Ishikawa (cell line): ENCODE measurements around the gene FAM83G.
A peak's percentile ranks its signal among the peaks of the same experiment; 100 is the strongest.

ENCODE experiments used
- RAD21 ChIP-seq: IDR thresholded peaks from 2 replicates; pipeline ENCODE4 v1.6.1; 2012; ENCODE audit warnings: low read depth
- TAF1 ChIP-seq: IDR thresholded peaks from 2 replicates; pipeline ENCODE4 v1.6.1; 2012; ENCODE audit warnings: low read depth, mild to moderate bottlenecking
- YY1 ChIP-seq: IDR thresholded peaks from 2 replicates; pipeline ENCODE4 v1.6.1; 2012; ENCODE audit warnings: low read depth
- ZBTB7A ChIP-seq: IDR thresholded peaks from 2 replicates; pipeline ENCODE4 v1.6.1; 2012; ENCODE audit warnings: low read depth
- TF ChIP-seq, protein P1 (sequence below): IDR thresholded peaks from 2 replicates; pipeline ENCODE4 v1.6.1; 2012
- TF ChIP-seq, protein P2 (sequence below): IDR thresholded peaks from 2 replicates; pipeline ENCODE4 v1.6.1; 2012; ENCODE audit warnings: low read depth, mild to moderate bottlenecking

- TF ChIP-seq TAF1 (no peak), RAD21 (peak; percentile 43), YY1 (no peak), ZBTB7A (no peak)
- TF ChIP-seq, protein P1, sequence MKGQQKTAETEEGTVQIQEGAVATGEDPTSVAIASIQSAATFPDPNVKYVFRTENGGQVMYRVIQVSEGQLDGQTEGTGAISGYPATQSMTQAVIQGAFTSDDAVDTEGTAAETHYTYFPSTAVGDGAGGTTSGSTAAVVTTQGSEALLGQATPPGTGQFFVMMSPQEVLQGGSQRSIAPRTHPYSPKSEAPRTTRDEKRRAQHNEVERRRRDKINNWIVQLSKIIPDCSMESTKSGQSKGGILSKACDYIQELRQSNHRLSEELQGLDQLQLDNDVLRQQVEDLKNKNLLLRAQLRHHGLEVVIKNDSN, result no peak
- TF ChIP-seq, protein P2, sequence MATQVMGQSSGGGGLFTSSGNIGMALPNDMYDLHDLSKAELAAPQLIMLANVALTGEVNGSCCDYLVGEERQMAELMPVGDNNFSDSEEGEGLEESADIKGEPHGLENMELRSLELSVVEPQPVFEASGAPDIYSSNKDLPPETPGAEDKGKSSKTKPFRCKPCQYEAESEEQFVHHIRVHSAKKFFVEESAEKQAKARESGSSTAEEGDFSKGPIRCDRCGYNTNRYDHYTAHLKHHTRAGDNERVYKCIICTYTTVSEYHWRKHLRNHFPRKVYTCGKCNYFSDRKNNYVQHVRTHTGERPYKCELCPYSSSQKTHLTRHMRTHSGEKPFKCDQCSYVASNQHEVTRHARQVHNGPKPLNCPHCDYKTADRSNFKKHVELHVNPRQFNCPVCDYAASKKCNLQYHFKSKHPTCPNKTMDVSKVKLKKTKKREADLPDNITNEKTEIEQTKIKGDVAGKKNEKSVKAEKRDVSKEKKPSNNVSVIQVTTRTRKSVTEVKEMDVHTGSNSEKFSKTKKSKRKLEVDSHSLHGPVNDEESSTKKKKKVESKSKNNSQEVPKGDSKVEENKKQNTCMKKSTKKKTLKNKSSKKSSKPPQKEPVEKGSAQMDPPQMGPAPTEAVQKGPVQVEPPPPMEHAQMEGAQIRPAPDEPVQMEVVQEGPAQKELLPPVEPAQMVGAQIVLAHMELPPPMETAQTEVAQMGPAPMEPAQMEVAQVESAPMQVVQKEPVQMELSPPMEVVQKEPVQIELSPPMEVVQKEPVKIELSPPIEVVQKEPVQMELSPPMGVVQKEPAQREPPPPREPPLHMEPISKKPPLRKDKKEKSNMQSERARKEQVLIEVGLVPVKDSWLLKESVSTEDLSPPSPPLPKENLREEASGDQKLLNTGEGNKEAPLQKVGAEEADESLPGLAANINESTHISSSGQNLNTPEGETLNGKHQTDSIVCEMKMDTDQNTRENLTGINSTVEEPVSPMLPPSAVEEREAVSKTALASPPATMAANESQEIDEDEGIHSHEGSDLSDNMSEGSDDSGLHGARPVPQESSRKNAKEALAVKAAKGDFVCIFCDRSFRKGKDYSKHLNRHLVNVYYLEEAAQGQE, result no peak
These were observed 52.4 kb downstream of the FAM83G start, which contains the start of gene SLC5A10 for GRCh38 chr17:18951941-18952842.
